Measurements from ENCODE around the gene HBZ.
"Not testable (repeated sequence)": the region's sequence is repeated elsewhere in the genome, so short reads cannot be mapped to it uniquely, and the experiment has no call there.

Gene HBZ

DNA sequence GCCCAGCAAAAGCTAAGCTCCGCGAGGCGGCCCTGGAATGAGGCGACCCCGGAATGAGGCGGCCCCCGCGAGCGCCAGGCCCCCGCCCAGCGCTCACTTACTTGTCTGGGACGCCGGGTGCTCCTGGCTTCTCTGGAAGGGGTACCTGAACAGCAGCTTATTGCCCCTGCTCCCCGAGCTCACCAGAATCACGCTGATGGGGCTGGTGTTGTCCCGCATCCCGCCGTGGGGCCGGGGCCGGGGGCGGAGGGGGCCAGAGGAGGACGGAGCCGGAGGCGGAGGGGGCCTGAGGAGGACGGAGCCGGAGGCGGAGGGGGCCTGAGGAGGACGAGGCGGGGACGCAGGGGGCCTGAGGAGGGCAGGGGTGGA, 14.4 kb upstream of the HBZ start:
- DNase-seq (ENCODE audit: low read depth): no peak

DNA sequence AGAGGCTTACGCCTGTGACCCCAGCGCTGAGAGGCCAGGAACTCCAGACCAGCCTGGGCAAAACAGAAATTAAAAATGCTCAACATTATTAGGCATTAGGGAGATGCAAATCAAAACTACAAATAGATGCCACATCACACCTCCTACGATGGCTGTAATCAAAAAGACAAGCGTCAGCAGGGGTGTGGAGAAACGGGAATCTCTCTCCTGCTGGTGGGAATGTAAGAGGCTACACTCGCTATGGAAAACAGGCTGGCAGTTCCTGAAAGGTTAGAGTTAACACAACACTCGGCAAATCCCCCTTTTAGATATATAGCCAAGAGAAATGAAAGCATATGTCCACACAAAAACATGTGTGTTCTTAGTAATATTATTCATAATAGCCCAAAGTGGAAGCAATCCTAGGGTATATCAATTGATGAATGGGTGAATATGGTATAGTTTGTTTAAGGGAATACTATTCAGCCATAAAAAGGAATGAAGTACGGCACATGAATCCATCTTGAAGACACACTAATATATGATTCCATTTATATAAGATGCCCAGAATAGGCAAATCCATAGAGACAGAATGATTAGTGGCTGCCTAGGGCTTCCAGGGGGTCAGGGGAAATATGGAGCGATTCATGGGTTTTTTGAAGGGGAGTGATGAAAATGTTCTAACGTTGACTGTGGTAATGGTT, 12.1 kb upstream of the HBZ start:
- no peak for DNase-seq (ENCODE audit: low read depth)

DNA sequence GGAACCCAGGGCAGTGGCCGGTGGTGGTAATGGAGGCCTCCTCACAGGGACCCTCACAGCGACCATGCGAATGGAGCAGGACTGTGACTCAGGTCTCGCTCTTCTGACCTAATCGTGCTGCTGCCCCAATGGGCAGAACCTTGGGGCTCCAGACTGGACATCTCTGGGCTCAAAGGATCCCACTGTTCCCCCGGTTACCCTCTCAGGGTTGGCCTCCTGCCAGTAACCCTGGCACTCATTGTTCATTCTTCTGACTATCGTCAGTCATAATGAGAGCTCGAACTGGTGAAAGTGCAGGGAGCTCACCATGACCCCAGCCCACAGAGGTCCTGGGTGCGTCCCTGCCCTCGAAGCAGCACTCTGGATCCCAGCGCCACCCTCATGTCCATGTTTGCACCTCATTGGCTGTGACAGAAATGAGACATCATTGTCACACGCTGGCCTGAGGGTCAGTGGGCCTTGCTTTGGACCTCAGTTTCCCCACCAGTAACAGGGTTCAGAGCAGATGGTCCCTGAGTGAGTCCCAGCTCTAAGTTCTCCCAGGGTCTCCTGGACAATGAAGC, 10.0 kb upstream of the HBZ start:
- DNase-seq (ENCODE audit: low read depth): no peak

DNA sequence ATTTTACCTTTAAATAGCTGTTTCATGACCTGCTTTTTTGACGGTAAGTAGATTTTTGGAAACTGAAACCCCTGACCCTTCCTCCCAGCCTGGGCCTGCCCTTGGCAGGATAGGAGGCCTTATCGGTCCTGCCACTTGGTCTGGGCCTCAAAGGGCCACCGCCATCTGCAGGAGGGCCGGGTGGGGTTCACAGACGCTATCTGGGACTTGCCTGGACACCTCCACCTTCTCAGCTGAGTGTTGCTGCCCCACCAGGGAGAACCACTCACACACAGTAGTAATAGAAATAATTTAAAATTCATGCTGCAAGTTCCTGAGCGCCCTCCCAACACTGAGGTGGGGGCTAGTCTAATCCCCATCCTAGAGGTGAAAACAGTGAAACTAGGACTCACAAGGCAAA, 9.4 kb upstream of the HBZ start:
- no peak for DNase-seq (ENCODE audit: low read depth)

DNA sequence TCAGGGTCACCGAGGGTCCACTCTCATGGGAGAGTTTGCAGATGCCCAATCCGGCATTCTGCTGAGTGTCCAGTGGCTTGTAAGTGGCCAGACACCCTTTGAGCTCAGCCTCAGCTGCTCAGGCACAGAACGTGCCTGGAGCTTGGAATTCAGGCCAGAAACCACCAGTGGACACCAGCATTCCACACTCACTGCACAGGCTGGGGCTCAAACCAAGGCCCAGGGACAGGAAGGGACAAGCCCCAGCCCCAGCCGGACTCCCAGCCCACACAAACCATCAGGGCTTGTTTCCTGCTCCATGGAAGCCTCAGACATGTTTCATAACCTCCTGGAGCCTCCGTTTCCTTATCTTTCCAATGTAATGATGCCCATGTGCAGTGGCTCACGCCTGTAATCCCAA, 9.0 kb upstream of the HBZ start:
- DNase-seq (ENCODE audit: low read depth): no peak

DNA sequence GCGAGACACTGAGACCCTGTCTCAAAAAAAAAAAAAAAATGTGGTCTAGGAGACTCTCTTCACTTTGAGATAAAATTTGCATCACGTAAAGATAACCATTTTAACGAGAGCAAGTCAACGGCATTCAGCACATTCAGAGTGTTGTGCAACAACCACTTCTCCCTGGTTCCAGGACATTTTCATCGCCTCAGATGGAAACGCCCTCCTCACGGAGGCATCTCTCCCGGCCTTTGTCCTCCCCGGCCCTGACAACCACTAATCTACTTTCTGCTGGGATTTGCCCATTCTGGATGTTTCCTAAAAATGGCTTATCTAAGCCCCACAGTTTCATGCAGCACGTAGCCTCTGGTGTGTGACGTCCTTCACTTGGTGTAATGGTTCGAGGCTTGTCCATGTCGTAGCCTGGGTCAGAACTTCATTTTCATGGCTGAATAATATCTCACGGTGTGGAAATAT, 7.6 kb upstream of the HBZ start:
- DNase-seq (ENCODE audit: low read depth): no peak

DNA sequence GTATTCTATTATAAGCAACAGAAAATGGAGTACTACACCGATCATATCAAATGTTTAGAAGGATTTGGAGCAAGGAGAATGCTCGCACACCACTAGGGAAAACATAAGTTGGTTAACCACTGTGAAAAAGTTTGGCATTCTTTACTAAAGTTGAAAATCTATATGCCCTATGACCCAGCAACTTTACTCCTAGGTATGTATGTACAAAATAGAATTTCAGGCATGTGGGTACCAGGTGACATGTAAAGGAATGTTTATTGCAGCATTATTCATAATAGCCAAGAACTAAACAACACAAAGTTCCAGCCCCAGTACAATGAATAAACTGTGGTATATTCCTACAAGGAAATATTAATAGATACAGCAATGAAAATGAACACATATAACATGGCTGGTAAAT, 5.8 kb upstream of the HBZ start:
- DNase-seq (ENCODE audit: low read depth): no peak

DNA sequence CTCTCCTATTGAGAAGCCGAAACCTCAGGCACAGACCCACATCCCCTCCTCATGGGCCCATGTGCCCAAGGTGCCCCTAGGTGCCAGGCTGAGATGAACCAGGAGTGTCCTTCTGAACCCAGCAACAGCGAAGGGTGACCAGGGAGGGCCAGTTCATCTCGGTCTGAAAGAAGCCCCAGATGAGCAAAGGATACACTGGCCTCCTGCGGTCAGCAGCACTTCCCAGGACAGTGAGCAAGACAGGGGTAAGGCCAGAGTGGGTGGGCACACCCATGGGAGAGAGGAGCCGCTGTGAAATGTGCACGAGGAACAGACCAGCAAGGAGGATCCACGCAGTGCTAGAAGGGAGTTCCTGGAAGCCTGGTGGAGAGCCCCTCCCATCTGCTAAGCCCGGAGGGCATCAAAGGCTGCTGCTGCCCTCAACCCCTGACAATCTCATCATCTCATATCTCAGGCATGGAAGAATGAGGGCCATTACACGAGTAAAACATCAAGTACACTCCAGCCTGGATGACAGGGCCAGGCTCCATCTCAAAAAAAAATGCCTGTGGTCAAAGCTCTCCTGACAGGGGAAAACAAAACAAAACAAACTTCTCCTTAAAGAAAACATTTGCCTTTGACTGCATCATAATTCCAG, 3.3 kb upstream of the HBZ start:
- no peak for DNase-seq (ENCODE audit: low read depth)

DNA sequence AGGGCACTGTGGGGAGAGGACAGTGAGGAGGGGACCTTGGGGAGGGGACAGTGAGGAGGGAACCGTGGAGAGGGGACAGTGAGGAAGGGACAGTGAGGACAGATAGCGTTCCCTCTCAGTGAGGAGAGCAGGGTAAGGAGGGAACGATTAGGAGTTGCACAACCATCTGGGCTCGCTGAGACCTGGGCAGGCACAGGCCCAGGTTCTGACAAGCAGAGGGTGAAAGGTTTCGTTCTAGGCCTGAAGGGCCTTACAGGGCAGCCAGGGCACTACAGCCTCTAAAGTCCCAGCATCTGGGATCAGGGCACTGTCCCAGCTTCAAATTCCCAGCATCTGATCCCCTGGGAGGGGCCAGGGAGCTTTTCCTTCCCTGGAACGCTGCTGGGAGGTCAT, 681 bp downstream of the HBZ start:
- not testable (repeated sequence) for DNase-seq (ENCODE audit: low read depth)

DNA sequence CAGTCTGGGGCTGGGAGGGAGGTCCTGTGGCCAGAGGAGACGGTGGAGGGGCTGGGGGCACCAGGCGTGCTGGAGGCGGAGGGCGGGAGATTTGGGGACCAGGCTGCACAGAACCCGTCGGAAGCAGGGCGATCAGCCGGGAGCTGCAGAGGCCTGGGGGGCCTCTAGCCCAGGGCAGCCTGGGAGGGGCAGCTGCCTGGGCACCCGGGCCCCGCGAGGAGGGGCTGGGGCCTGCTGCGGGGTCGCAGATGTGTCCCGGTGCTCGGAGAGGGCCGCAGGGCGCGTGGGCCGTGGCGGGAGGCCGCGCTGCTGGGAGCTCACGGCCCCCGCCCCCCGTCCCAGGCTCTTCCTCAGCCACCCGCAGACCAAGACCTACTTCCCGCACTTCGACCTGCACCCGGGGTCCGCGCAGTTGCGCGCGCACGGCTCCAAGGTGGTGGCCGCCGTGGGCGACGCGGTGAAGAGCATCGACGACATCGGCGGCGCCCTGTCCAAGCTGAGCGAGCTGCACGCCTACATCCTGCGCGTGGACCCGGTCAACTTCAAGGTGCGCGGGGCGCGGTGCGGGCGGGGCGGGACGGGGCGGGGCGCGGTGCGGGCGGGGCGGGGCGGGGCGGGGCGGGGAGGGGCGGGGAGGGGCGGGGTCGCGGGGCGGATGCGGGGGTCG, 1.2 kb downstream of the HBZ start:
- DNase-seq (ENCODE audit: low read depth): not testable (repeated sequence)

DNA sequence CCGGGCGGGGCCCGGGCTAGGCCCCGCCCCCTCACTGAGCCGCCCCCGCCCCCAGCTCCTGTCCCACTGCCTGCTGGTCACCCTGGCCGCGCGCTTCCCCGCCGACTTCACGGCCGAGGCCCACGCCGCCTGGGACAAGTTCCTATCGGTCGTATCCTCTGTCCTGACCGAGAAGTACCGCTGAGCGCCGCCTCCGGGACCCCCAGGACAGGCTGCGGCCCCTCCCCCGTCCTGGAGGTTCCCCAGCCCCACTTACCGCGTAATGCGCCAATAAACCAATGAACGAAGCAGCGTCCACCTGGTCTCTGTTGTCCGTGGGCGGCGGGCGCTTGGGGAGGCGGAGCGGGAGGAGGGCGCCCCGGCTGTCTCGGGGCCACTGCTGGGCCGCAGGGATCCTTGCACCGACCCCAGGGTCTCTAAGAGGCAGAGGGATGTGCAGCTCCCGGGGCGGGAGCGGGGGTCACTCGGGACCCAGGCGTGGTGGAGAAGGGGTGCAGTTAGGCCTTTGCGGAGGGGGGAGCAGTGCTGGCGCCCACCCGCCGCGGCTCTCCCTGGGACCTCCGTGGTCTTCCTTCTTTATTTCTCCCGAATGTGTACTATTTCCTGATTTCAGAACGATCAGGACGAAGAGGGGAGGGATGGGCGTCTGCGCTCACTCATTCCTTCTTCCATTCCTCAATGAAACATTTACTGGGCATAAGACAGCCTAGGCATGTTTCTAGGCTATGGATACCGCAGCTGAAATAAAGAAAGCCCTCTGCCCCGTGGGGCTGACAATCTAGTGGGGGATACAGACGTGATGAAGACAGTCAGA, 2.0 kb downstream of the HBZ start:
- no peak for DNase-seq (ENCODE audit: low read depth)

DNA sequence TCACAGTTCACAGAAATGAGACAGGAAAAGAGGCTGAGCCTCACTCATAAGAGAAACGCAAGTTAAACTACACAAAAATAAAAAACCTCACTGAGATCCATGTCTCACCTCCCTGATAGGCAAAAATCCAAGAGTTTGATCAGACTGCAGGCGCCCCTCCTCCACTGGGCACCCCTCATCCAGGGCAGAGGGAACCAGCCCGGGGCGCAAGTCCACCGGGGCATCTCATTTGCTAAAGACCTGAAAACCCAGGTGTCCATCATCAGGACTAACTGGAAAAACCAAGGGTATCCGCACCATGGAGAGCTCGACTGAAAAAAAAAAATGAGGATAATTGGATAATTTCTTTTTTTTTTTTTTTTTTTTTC, 2.6 kb downstream of the HBZ start:
- DNase-seq (ENCODE audit: low read depth): no peak

DNA sequence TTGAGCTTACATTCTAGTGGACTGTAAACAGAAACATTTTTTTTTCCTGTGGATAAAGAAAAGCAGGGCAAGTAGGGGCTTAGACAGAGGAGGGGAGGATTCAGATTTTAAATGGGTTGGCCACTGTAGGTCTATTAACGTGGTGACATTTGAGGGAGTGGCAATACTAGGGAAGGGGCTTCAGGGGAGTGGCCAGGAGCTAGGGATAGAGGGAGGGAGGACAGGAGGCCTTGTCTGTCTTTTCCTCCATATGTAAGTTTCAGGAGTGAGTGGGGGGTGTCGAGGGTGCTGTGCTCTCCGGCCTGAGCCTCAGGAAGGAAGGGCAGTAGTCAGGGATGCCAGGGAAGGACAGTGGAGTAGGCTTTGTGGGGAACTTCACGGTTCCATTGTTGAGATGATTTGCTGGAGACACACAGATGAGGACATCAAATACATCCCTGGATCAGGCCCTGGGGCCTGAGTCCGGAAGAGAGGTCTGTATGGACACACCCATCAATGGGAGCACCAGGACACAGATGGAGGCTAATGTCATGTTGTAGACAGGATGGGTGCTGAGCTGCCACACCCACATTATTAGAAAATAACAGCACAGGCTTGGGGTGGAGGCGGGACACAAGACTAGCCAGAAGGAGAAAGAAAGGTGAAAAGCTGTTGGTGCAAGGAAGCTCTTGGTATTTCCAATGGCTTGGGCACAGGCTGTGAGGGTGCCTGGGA, 6.8 kb downstream of the HBZ start:
- no peak for DNase-seq (ENCODE audit: low read depth)

DNA sequence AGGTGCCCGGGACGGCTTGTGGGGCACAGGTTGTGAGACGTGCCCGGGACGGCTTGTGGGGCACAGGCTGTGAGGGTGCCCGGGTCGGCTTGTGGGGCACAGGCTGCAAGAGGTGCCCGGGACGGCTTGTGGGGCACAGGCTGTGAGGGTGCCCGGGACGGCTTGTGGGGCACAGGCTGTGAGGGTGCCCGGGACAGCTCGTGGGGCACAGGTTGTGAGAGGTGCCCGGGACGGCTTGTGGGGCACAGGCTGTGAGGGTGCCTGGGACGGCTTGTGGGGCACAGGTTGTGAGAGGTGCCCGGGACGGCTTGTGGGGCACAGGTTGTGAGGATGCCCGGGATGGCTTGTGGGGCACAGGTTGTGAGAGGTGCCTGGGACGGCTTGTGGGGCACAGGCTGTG, 7.8 kb downstream of the HBZ start:
- not testable (repeated sequence) for DNase-seq (ENCODE audit: low read depth)

DNA sequence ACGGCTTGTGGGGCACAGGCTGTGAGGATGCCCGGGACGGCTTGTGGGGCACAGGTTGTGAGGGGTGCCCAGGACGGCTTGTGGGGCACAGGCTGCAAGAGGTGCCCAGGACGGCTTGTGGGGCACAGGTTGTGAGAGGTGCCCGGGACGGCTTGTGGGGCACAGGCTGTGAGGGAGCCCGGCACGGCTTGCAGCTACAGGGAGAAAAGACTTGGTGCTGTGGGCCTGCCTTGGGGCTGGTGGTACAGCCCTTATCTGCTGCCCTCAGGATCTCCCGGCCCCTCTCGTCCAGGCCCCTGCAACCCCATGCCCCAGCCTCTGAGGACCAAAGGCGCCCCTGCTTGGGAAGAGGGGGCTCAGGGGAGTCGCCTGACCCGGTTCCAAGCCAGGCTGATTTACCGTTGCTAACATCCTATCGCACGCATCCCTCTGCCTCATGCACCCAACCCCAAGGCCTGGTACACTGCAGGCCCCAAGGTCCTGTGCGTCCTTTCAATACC, 8.3 kb downstream of the HBZ start:
- DNase-seq (ENCODE audit: low read depth): no peak

DNA sequence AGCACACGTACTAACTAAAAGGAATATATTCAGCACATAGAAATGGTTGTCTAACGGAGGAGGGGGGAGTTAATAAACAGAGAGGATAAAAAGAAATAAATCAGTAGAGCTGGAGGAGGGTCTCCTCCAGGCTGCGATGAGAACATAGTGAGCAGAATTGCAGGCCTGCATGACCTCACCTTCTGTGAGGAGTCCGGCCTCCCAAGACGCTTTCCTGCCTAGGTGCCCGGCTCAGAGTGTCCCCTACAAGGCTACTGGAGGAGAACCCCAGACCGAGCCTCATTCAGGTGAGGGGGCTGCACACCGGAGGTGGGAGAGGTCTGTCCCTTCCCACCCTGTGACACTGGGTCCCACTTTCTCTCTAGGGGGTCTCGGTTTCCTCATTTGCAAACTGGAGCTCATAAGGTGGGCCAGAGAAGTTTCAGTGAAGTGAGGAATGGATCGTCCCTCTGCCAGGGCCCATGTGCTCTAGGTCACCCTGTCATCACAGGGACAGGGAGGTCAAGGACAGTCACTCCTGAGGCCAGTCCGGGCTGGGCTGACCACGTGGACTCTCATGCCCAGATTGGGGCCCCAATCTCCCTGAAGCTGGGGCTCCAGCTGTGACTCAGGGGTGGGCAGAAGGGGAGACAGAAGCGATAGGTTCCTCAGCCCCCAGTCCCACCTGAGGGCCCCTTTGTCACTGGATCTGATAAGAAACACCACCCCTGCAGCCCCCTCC, 10.0 kb downstream of the HBZ start:
- DNase-seq (ENCODE audit: low read depth): no peak

DNA sequence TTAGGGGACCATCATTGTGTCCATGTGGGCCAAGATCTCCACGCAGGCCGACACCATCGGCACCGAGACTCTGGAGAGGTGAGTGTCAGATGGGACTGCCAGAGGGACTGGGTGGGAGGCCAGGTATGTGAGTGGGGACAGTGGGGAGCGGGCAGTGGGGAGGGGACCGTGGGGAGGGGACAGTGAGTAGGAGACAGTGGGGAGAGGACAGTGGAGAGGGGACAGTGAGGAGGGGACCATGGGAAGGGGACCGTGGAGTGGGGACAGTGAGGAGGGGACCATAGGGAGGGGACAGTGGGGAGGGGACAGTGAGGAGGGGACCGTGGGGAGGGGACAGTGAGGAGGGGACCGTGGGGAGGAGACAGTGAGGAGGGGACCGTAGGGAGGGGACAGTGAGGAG, 10.7 kb downstream of the HBZ start:
- not testable (repeated sequence) for DNase-seq (ENCODE audit: low read depth)

DNA sequence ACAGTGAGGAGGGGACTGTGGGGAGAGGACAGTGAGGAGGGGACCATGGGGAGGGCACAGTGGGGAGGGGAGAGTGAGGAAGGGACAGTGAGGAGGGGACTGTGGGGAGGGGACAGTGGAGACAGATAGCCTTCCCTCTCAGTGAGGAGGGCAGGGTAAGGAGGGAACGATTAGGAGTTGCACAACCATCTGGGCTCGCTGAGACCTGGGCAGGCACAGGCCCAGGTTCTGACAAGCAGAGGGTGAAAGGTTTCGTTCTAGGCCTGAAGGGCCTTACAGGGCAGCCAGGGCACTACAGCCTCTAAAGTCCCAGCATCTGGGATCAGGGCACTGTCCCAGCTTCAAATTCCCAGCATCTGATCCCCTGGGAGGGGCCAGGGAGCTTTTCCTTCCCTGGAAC, 11.3 kb downstream of the HBZ start:
- DNase-seq (ENCODE audit: low read depth): not testable (repeated sequence)

DNA sequence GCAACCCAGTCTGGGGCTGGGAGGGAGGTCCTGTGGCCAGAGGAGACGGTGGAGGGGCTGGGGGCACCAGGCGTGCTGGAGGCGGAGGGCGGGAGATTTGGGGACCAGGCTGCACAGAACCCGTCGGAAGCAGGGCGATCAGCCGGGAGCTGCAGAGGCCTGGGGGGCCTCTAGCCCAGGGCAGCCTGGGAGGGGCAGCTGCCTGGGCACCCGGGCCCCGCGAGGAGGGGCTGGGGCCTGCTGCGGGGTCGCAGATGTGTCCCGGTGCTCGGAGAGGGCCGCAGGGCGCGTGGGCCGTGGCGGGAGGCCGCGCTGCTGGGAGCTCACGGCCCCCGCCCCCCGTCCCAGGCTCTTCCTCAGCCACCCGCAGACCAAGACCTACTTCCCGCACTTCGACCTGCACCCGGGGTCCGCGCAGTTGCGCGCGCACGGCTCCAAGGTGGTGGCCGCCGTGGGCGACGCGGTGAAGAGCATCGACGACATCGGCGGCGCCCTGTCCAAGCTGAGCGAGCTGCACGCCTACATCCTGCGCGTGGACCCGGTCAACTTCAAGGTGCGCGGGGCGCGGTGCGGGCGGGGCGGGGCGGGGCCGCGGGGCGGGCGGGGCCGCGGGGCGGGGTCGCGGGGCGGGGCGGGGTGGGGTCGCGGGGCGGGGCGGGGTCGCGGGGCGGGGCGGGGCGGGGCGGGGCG, 11.8 kb downstream of the HBZ start:
- DNase-seq (ENCODE audit: low read depth): not testable (repeated sequence)

DNA sequence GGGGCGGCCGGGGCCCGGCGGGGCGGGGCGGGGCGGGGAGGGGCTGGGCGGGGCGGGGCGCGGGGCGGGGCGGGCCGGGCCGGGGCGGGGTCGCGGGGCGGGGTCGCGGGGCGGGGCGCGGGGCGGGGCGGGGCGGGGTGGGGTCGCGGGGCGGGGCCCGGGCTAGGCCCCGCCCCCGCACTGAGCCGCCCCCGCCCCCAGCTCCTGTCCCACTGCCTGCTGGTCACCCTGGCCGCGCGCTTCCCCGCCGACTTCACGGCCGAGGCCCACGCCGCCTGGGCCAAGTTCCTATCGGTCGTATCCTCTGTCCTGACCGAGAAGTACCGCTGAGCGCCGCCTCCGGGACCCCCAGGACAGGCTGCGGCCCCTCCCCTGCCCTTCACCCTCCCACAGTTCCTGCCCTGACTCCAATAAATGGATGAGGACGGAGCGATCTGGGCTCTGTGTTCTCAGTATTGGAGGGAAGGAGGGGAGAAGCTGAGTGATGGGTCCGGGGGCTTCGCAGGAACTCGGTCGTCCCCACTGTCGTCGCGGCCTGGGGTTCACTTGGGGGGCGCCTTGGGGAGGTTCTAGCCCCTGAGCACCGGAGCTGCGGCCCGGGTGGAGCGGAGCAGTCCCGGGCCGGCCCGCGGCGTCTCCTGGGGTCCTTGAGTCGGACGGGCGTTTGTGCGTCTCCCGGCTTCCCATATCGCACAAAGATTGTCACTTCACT, 12.5 kb downstream of the HBZ start:
- no peak for DNase-seq (ENCODE audit: low read depth)

Measured in fibroblast of the conjunctiva (primary cell).